H7 (cell line): ENCODE data around the gene AK4. TPM values are rescaled to one million over a fixed set of nuclear protein-coding genes. Genes with fewer than 3 reads are reported as not detected.
"Not testable (repeated sequence)": the region's sequence is repeated elsewhere in the genome, so short reads cannot be mapped to it uniquely, and the experiment has no call there.

Experiments used
- DNase-seq: peaks from one replicate; pipeline ENCODE4 v3.0.0; 2012
- H3K27me3 ChIP-seq: 2 replicates; pipeline ENCODE4 v1.6.0; 2011; ENCODE audit warnings: mild to moderate bottlenecking, low read length; ENCODE audit not compliant: control insufficient read depth, insufficient read depth
- H3K36me3 ChIP-seq: replicated peaks from 2 replicates; pipeline ENCODE4 v1.5.1; 2011; ENCODE audit warnings: low read length; ENCODE audit not compliant: control insufficient read depth, insufficient read depth
- H3K4me3 ChIP-seq: 2 replicates; pipeline ENCODE4 v1.5.1; 2011; ENCODE audit warnings: low read depth, mild to moderate bottlenecking, control low read depth, low read length, moderate library complexity; ENCODE audit not compliant: insufficient read depth
- total RNA-seq: library from RNA; depleted of rRNA; stranded (reverse); fragments of >200 nt; shearing (Covaris generic); gene quantifications from 2 replicates; pipeline ENCODE4 v1.2.3, GENCODE V29; 2014

The AK4 gene
- total RNA-seq, 1 experiment from 2014 or later, result 227 TPM

- DNase-seq, result no peak
- Histone ChIP-seq H3K36me3 (no peaks in the 10 kb centered on the region), H3K27me3 (no peaks in the 10 kb centered on the region), H3K4me3 (no peak overlapping the region)
Measured at GRCh38 chr1:65230731-65231481, 82.9 kb downstream of the AK4 start.

GRCh38 chr1:65231718-65232330, 83.8 kb downstream of the AK4 start:
- no peak for DNase-seq
- H3K4me3 ChIP-seq, result no peak overlapping the region
- no peaks in the 10 kb centered on the region for H3K27me3 ChIP-seq
- no peaks in the 10 kb centered on the region for H3K36me3 ChIP-seq

GRCh38 chr1:65232461-65232990, 84.5 kb downstream of the AK4 start:
- Histone ChIP-seq H3K4me3 (no peak overlapping the region), H3K36me3 (no peaks in the 10 kb centered on the region), H3K27me3 (no peaks in the 10 kb centered on the region)
- DNase-seq, result no peak

- Histone ChIP-seq H3K27me3 (no peaks in the 10 kb centered on the region), H3K4me3 (no peak overlapping the region), H3K36me3 (no peaks in the 10 kb centered on the region)
- DNase-seq, result no peak
Measured at GRCh38 chr1:65233782-65234181, 85.8 kb downstream of the AK4 start.

- peak; percentile 19 for DNase-seq
- H3K27me3 ChIP-seq, result no peaks in the 10 kb centered on the region
- H3K36me3 ChIP-seq, result no peaks in the 10 kb centered on the region
- no peak overlapping the region for H3K4me3 ChIP-seq
Measured at GRCh38 chr1:65235867-65236805, 88.1 kb downstream of the AK4 start.

GRCh38 chr1:65237088-65237487, 89.1 kb downstream of the AK4 start:
- not testable (repeated sequence) for DNase-seq, H3K27me3 ChIP-seq, H3K4me3 ChIP-seq, H3K36me3 ChIP-seq

- Histone ChIP-seq H3K27me3 (no peaks in the 10 kb centered on the region), H3K4me3 (no peak overlapping the region), H3K36me3 (no peaks in the 10 kb centered on the region)
- DNase-seq, result no peak
Measured at GRCh38 chr1:65237503-65237902, 89.5 kb downstream of the AK4 start.

GRCh38 chr1:65238010-65238409, 90.0 kb downstream of the AK4 start:
- DNase-seq, result no peak
- no peaks in the 10 kb centered on the region for H3K36me3 ChIP-seq

GRCh38 chr1:65243491-65243890, 95.5 kb downstream of the AK4 start:
- Histone ChIP-seq H3K27me3 (no peaks in the 10 kb centered on the region), H3K4me3 (no peak overlapping the region), H3K36me3 (no peaks in the 10 kb centered on the region)
- no peak for DNase-seq

More at GRCh38 chr1:65238010-65238409, 90.0 kb downstream of the AK4 start:
- Histone ChIP-seq H3K4me3 (no peak overlapping the region), H3K27me3 (no peaks in the 10 kb centered on the region)

GRCh38 chr1:65245295-65245694, 97.3 kb downstream of the AK4 start:
- H3K27me3 ChIP-seq, result no peaks in the 10 kb centered on the region

GRCh38 chr1:65247419-65248359, 99.7 kb downstream of the AK4 start:
- DNase-seq, result no peak
- Histone ChIP-seq H3K4me3 (no peak overlapping the region), H3K27me3 (no peaks in the 10 kb centered on the region), H3K36me3 (no peaks in the 10 kb centered on the region)

More at GRCh38 chr1:65245295-65245694, 97.3 kb downstream of the AK4 start:
- Histone ChIP-seq H3K36me3 (no peaks in the 10 kb centered on the region), H3K4me3 (no peak overlapping the region)
- no peak for DNase-seq

- Histone ChIP-seq H3K36me3 (no peaks in the 10 kb centered on the region), H3K4me3 (no peak overlapping the region), H3K27me3 (peaks cover 18% of the 10 kb centered on the region)
- no peak for DNase-seq
Measured at GRCh38 chr1:65250826-65251225, 102.8 kb downstream of the AK4 start.

- DNase-seq, result no peak
- peaks cover 18% of the 10 kb centered on the region for H3K27me3 ChIP-seq
- H3K36me3 ChIP-seq, result no peaks in the 10 kb centered on the region
- H3K4me3 ChIP-seq, result peak overlapping the region; percentile 38
Measured at GRCh38 chr1:65253800-65254319, 105.9 kb downstream of the AK4 start.
